OCI-M1 (cell line): ENCODE measurements around the gene CHCHD3.

Experiments used
- DNase-seq: peaks from one replicate; lab custom pipeline; 2025; lab: John Stamatoyannopoulos, UW

The CHCHD3 gene

GRCh38 chr7:133081599-133082389, at the start of gene CHCHD3:
CHCHD3 (minus strand) TSS chr7:133082090; CDS start chr7:133081937, 153 bp downstream.
- peak; percentile 96 for DNase-seq

GRCh38 chr7:133130166-133130565, 48.3 kb upstream of the CHCHD3 start:
- DNase-seq, result no peak

GRCh38 chr7:133126422-133126821, 44.5 kb upstream of the CHCHD3 start:
- no peak for DNase-seq

GRCh38 chr7:133124974-133125373, 43.1 kb upstream of the CHCHD3 start:
- no peak for DNase-seq

GRCh38 chr7:133121175-133121844, 39.4 kb upstream of the CHCHD3 start:
- DNase-seq, result no peak

- no peak for DNase-seq
Measured at GRCh38 chr7:133119067-133119466, 37.2 kb upstream of the CHCHD3 start.

- no peak for DNase-seq
Measured at GRCh38 chr7:133118261-133118660, 36.4 kb upstream of the CHCHD3 start.

GRCh38 chr7:133117452-133117851, 35.6 kb upstream of the CHCHD3 start:
- no peak for DNase-seq

GRCh38 chr7:133115596-133115995, 33.7 kb upstream of the CHCHD3 start:
- DNase-seq, result no peak

GRCh38 chr7:133114519-133114918, 32.6 kb upstream of the CHCHD3 start:
- no peak for DNase-seq

- DNase-seq, result no peak
Measured at GRCh38 chr7:133112976-133113375, 31.1 kb upstream of the CHCHD3 start.

GRCh38 chr7:133112335-133112734, 30.4 kb upstream of the CHCHD3 start:
- no peak for DNase-seq

GRCh38 chr7:133110312-133110711, 28.4 kb upstream of the CHCHD3 start:
- no peak for DNase-seq

- no peak for DNase-seq
Measured at GRCh38 chr7:133109816-133110215, 27.9 kb upstream of the CHCHD3 start.

- DNase-seq, result no peak
Measured at GRCh38 chr7:133108023-133108422, 26.1 kb upstream of the CHCHD3 start.

- DNase-seq, result no peak
Measured at GRCh38 chr7:133102276-133103060, 20.6 kb upstream of the CHCHD3 start.

- DNase-seq, result no peak
Measured at GRCh38 chr7:133099633-133100286, 17.9 kb upstream of the CHCHD3 start.

GRCh38 chr7:133095119-133095671, 13.3 kb upstream of the CHCHD3 start:
- no peak for DNase-seq

- DNase-seq, result no peak
Measured at GRCh38 chr7:133091943-133092464, 10.1 kb upstream of the CHCHD3 start.

- DNase-seq, result no peak
Measured at GRCh38 chr7:133082390-133082766, 488 bp upstream of the CHCHD3 start.

- peak; percentile 44 for DNase-seq
Measured at GRCh38 chr7:133081119-133081598, 731 bp downstream of the CHCHD3 start.
